Neural cell (in vitro differentiated cells): ENCODE results near the gene TMEM184A. TPM values are rescaled to one million over a fixed set of nuclear protein-coding genes. Genes with fewer than 3 reads are reported as not detected.

Experiments used
- H2AFZ ChIP-seq: fragments of 200-600, 300-800 bp; sonication (generic), shearing (Covaris generic); 2 replicates; pipeline ENCODE4 v1.6.0; 2014; ENCODE audit warnings: low read depth, mild to moderate bottlenecking, antibody characterized with exemption, low read length, moderate library complexity
- H3F3A ChIP-seq: fragments of 200-600 bp; shearing (Covaris generic); 2 replicates; pipeline ENCODE4 v1.6.1; 2016; ENCODE audit warnings: mild to moderate bottlenecking, moderate library complexity, mixed read lengths, antibody characterized with exemption, low read length; ENCODE audit not compliant: insufficient read depth, poor library complexity, severe bottlenecking
- H3K27ac ChIP-seq: fragments of 200-600, 300-800 bp; sonication (generic), shearing (Covaris generic); 2 replicates; pipeline ENCODE4 v1.5.1; 2014; ENCODE audit warnings: mild to moderate bottlenecking, low read length, moderate library complexity
- H3K27me3 ChIP-seq: fragments of 300-800, 200-600 bp; sonication (generic), shearing (Covaris generic); 2 replicates; pipeline ENCODE4 v1.6.0; 2014; ENCODE audit warnings: mild to moderate bottlenecking, low read depth, low read length, moderate library complexity; ENCODE audit not compliant: insufficient read depth
- H3K36me3 ChIP-seq: fragments of 300-800, 200-600 bp; sonication (generic), shearing (Covaris generic); 2 replicates; pipeline ENCODE4 v1.5.1; 2014; ENCODE audit warnings: mild to moderate bottlenecking, antibody characterized with exemption, low read length, moderate library complexity; ENCODE audit not compliant: insufficient read depth
- H3K4me2 ChIP-seq: fragments of 300-800, 200-600 bp; sonication (generic), shearing (Covaris generic); 2 replicates; pipeline ENCODE4 v1.6.0; 2014; ENCODE audit warnings: mild to moderate bottlenecking, low read length
- H3K4me3 ChIP-seq: fragments of 300-800, 200-600 bp; sonication (generic), shearing (Covaris generic); 2 replicates; pipeline ENCODE4 v1.5.1; 2014; ENCODE audit warnings: mild to moderate bottlenecking, low read length, moderate library complexity
- H3K79me2 ChIP-seq: fragments of 200-600 bp; shearing (Covaris generic); replicated peaks from 2 replicates; pipeline ENCODE4 v1.6.0; 2014; ENCODE audit warnings: mild to moderate bottlenecking, low read length, moderate library complexity; ENCODE audit not compliant: insufficient read depth
- H3K9ac ChIP-seq: fragments of 300-800, 200-600 bp; sonication (generic), shearing (Covaris generic); 2 replicates; pipeline ENCODE4 v1.6.1; 2016; ENCODE audit warnings: mild to moderate bottlenecking, low read length, mixed read lengths
- H3K9me2 ChIP-seq: fragments of 200-600 bp; shearing (Covaris generic); 2 replicates; pipeline ENCODE4 v1.6.1; 2016; ENCODE audit warnings: mild to moderate bottlenecking, low read length, mixed read lengths; ENCODE audit not compliant: insufficient read depth
- H3K9me3 ChIP-seq: fragments of 200-600, 300-800 bp; sonication (generic), shearing (Covaris generic); 2 replicates; pipeline ENCODE4 v1.6.1; 2016; ENCODE audit warnings: mild to moderate bottlenecking, mixed run types, low read length, moderate library complexity, mixed read lengths
- H4K20me1 ChIP-seq: fragments of 200-600 bp; shearing (Covaris generic); 2 replicates; pipeline ENCODE4 v1.6.1; 2016; ENCODE audit warnings: mild to moderate bottlenecking, mixed run types; ENCODE audit not compliant: insufficient read depth
- CTCF ChIP-seq: fragments of 450-650 bp; IDR thresholded peaks from 2 replicates; pipeline ENCODE4 v1.5.1; 2014; ENCODE audit warnings: antibody characterized with exemption, mild to moderate bottlenecking, moderate library complexity; ENCODE audit not compliant: poor library complexity, severe bottlenecking
- EP300 ChIP-seq: fragments of 450-650 bp; conservative IDR thresholded peaks from 2 replicates; pipeline ENCODE4 v1.6.1; 2014; ENCODE audit warnings: antibody characterized with exemption, mild to moderate bottlenecking, moderate library complexity; ENCODE audit not compliant: poor library complexity, severe bottlenecking
- EZH2 ChIP-seq: fragments of 200-600, 300-800 bp; shearing (Covaris generic), sonication (generic); IDR thresholded peaks from 2 replicates; pipeline ENCODE4 v1.6.1; 2014; ENCODE audit warnings: antibody characterized with exemption, low read length, borderline replicate concordance, mild to moderate bottlenecking; ENCODE audit not compliant: insufficient read depth, poor library complexity, severe bottlenecking
- MXI1 ChIP-seq: fragments of 450-650 bp; conservative IDR thresholded peaks from 2 replicates; pipeline ENCODE4 v1.6.1; 2014; ENCODE audit warnings: antibody characterized with exemption, mild to moderate bottlenecking; ENCODE audit not compliant: poor library complexity, severe bottlenecking
- RAD21 ChIP-seq: fragments of 450-650 bp; conservative IDR thresholded peaks from 2 replicates; pipeline ENCODE4 v1.6.1; 2014; ENCODE audit warnings: antibody characterized with exemption, mild to moderate bottlenecking, moderate library complexity
- SMC3 ChIP-seq: fragments of 450-650 bp; conservative IDR thresholded peaks from 2 replicates; pipeline ENCODE4 v1.6.1; 2014; ENCODE audit warnings: antibody characterized with exemption, mild to moderate bottlenecking, moderate library complexity; ENCODE audit not compliant: poor library complexity
- TAF1 ChIP-seq: IDR thresholded peaks from 2 replicates; pipeline ENCODE4 v1.6.1; 2012; ENCODE audit warnings: low read depth
- polyA plus RNA-seq: library from polyadenylated mRNA; depleted of rRNA; stranded (reverse); fragments of >200 nt; gene quantifications from 2 replicates; pipeline ENCODE4 v1.2.3, GENCODE V29; 2014

The TMEM184A gene
- polyA plus RNA-seq, 1 donor from 2014 or later: not detected

DNA sequence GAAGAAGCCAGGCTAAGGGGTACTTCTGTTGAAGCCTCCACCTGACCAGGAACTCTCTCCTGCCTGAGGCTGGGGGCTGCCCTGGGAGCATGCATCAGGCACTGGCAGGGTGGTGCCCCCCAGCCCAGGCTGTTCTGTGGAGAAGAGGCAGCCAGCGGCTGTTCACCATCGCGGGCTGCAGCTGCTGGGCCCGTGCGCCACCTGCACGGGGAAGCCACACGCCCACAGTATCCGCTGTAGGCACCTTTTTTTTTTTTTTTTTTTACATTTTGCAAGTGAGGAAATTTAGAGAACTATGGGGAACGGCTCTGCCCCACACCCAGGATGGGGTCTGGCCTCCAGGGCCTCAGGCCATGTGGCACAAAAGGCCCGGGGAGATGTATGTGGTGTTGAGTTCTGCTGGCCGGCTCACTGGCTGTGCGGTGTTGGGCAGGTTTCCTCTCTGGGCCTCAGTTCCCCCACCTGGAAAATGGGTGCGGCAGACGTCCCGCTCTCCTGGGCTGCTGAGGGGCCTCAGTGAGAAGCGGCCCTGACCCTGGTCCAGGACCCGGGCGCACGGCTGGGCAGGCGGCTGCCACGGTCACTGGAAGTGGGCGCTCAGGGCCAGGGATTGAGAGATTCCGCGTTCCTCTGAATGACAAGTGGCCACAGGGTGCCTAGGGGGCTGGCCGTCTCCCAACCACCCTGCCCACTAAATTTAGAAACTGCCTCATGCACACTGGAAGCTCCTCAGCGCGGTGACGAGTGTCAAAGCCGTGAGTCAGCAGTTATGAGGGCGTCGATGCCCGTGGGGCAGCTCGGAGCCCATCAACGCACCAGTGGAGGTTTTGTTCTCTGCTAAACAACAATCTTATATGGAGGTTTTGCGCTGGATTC lies 43.0 kb downstream of the TMEM184A start:
- Histone ChIP-seq H3K4me3 (no peak overlapping the region), H3K9ac (no peak overlapping the region), H2AFZ (no peak overlapping the region), H3K27ac (no peak overlapping the region), H3K9me2 (no peaks in the 10 kb centered on the region), H3K27me3 (no peaks in the 10 kb centered on the region), H3F3A (no peaks in the 10 kb centered on the region), H3K79me2 (no peaks in the 10 kb centered on the region), H3K9me3 (no peaks in the 10 kb centered on the region), H3K4me2 (no peak overlapping the region), H4K20me1 (no peaks in the 10 kb centered on the region), H3K36me3 (no peaks in the 10 kb centered on the region)
- TF ChIP-seq TAF1 (no peak), EZH2 (no peak), RAD21 (no peak), SMC3 (no peak), MXI1 (no peak), EP300 (no peak), CTCF (no peak)

- Histone ChIP-seq H2AFZ (no peak overlapping the region), H4K20me1 (no peaks in the 10 kb centered on the region), H3K9me2 (no peaks in the 10 kb centered on the region), H3K79me2 (no peaks in the 10 kb centered on the region), H3F3A (no peaks in the 10 kb centered on the region), H3K9ac (no peak overlapping the region), H3K9me3 (no peaks in the 10 kb centered on the region), H3K27me3 (no peaks in the 10 kb centered on the region), H3K36me3 (no peaks in the 10 kb centered on the region), H3K27ac (no peak overlapping the region), H3K4me2 (no peak overlapping the region), H3K4me3 (no peak overlapping the region)
- TF ChIP-seq CTCF (no peak), EZH2 (no peak), RAD21 (no peak), EP300 (no peak)
These were observed 44.3 kb downstream of the TMEM184A start for GRCh38 chr7:1511444-1512422.
